Measurements from ENCODE around the gene ZNF644.

Gene ZNF644

GRCh38 chr1:91036894-91037829 is 15.3 kb upstream of the ZNF644 start:
- H3K4me3 Mint-ChIP-seq = no peak overlapping the region
- no peaks in the 10 kb centered on the region for H3K4me1 Mint-ChIP-seq
- peaks cover 11% of the 10 kb centered on the region for H3K27me3 Mint-ChIP-seq
- no peak overlapping the region for H3K27ac Mint-ChIP-seq
- peaks cover 5 to 12% of the 10 kb centered on the region in 2 donors for H3K9me3 Mint-ChIP-seq
- DNase-seq = no peak
- ATAC-seq = no peak

GRCh38 chr1:91032349-91032748 is 10.5 kb upstream of the ZNF644 start:
- no peak overlapping the region for H3K4me3 Mint-ChIP-seq
- no peak for ATAC-seq
- H3K27ac Mint-ChIP-seq = no peak overlapping the region
- H3K4me1 Mint-ChIP-seq = no peaks in the 10 kb centered on the region
- no peaks in the 10 kb centered on the region for H3K9me3 Mint-ChIP-seq
- H3K27me3 Mint-ChIP-seq = peaks cover 20% of the 10 kb centered on the region
- no peak for DNase-seq

GRCh38 chr1:91031081-91031480 is 9.2 kb upstream of the ZNF644 start:
- DNase-seq (no peak), ATAC-seq (no peak)
- peaks cover 20% of the 10 kb centered on the region for H3K27me3 Mint-ChIP-seq
- H3K9me3 Mint-ChIP-seq = no peaks in the 10 kb centered on the region
- H3K4me3 Mint-ChIP-seq = no peak overlapping the region
- no peaks in the 10 kb centered on the region for H3K4me1 Mint-ChIP-seq
- H3K27ac Mint-ChIP-seq = no peak overlapping the region

GRCh38 chr1:91026777-91027176 is 4.9 kb upstream of the ZNF644 start:
- no peak for ATAC-seq
- peaks cover 9% of the 10 kb centered on the region for H3K27me3 Mint-ChIP-seq
- no peaks in the 10 kb centered on the region for H3K9me3 Mint-ChIP-seq
- H3K4me3 Mint-ChIP-seq = no peak overlapping the region
- DNase-seq = no peak
- peaks cover 21% of the 10 kb centered on the region for H3K4me1 Mint-ChIP-seq
- no peak overlapping the region for H3K27ac Mint-ChIP-seq

- H3K4me3 Mint-ChIP-seq = no peak overlapping the region
- no peaks in the 10 kb centered on the region for H3K9me3 Mint-ChIP-seq
- peaks cover 7% of the 10 kb centered on the region for H3K27me3 Mint-ChIP-seq
- H3K27ac Mint-ChIP-seq = no peak overlapping the region
- H3K4me1 Mint-ChIP-seq = peaks cover 21% of the 10 kb centered on the region
- DNase-seq (no peak), ATAC-seq (no peak)
These were observed 4.5 kb upstream of the ZNF644 start for GRCh38 chr1:91026320-91026719.

GRCh38 chr1:91024481-91025119 is 2.8 kb upstream of the ZNF644 start:
- no peak overlapping the region for H3K4me3 Mint-ChIP-seq
- DNase-seq (no peak), ATAC-seq (no peak)
- H3K4me1 Mint-ChIP-seq = peaks cover 30% of the 10 kb centered on the region
- no peak overlapping the region for H3K27ac Mint-ChIP-seq
- no peaks in the 10 kb centered on the region for H3K9me3 Mint-ChIP-seq
- H3K27me3 Mint-ChIP-seq = no peaks in the 10 kb centered on the region

- peak overlapping the region; percentile 89 to 95 for H3K4me3 Mint-ChIP-seq
- H3K4me1 Mint-ChIP-seq = peaks cover 51% of the 10 kb centered on the region
- no peaks in the 10 kb centered on the region for H3K27me3 Mint-ChIP-seq
- ATAC-seq (no peak), DNase-seq (no peak)
- H3K9me3 Mint-ChIP-seq = no peaks in the 10 kb centered on the region
- H3K27ac Mint-ChIP-seq = peak overlapping the region; percentile 99 to 100
These were observed 689 bp upstream of the ZNF644 start for GRCh38 chr1:91022518-91022929.

GRCh38 chr1:91020967-91021685 is 709 bp downstream of the ZNF644 start:
- ATAC-seq (peak; percentile 74), DNase-seq (peak; percentile 72 to 85)
- Mint-ChIP-seq H3K27ac (peak overlapping the region; percentile 99 to 100), H3K4me1 (peaks cover 59% of the 10 kb centered on the region), H3K4me3 (peak overlapping the region; percentile 89 to 95), H3K9me3 (no peaks in the 10 kb centered on the region), H3K27me3 (no peaks in the 10 kb centered on the region)

- H3K27me3 Mint-ChIP-seq = no peaks in the 10 kb centered on the region
- ATAC-seq = no peak
- H3K4me3 Mint-ChIP-seq = peak overlapping the region; percentile 89 to 95
- H3K27ac Mint-ChIP-seq = peak overlapping the region; percentile 99 to 100
- DNase-seq = no peak
- H3K9me3 Mint-ChIP-seq = no peaks in the 10 kb centered on the region
- H3K4me1 Mint-ChIP-seq = peaks cover 65% of the 10 kb centered on the region
These were observed 1.3 kb downstream of the ZNF644 start for GRCh38 chr1:91020486-91020885.

GRCh38 chr1:91018006-91018405 is 3.8 kb downstream of the ZNF644 start:
- Mint-ChIP-seq H3K27me3 (no peaks in the 10 kb centered on the region), H3K4me1 (peaks cover 72% of the 10 kb centered on the region), H3K27ac (no peak overlapping the region), H3K9me3 (no peaks in the 10 kb centered on the region), H3K4me3 (peak overlapping the region; percentile 57 to 95)
- ATAC-seq (no peak), DNase-seq (no peak)

GRCh38 chr1:91015794-91016550 is 5.9 kb downstream of the ZNF644 start:
- Mint-ChIP-seq H3K9me3 (no peaks in the 10 kb centered on the region), H3K4me3 (peak overlapping the region; percentile 33 to 49), H3K27ac (no peak overlapping the region), H3K4me1 (peaks cover 80% of the 10 kb centered on the region), H3K27me3 (no peaks in the 10 kb centered on the region)
- no peak for DNase-seq
- peak; percentile 57 for ATAC-seq

GRCh38 chr1:91015358-91015780 is 6.5 kb downstream of the ZNF644 start:
- H3K27ac Mint-ChIP-seq = peak overlapping the region in 1 of 2 donors; percentile 71
- H3K4me3 Mint-ChIP-seq = no peak overlapping the region
- peaks cover 78% of the 10 kb centered on the region for H3K4me1 Mint-ChIP-seq
- no peaks in the 10 kb centered on the region for H3K27me3 Mint-ChIP-seq
- no peaks in the 10 kb centered on the region for H3K9me3 Mint-ChIP-seq
- DNase-seq (no peak), ATAC-seq (no peak)

- DNase-seq (no peak), ATAC-seq (no peak)
- Mint-ChIP-seq H3K27me3 (no peaks in the 10 kb centered on the region), H3K27ac (no peak overlapping the region), H3K9me3 (no peaks in the 10 kb centered on the region), H3K4me1 (peaks cover 82% of the 10 kb centered on the region), H3K4me3 (no peak overlapping the region)
These were observed 7.4 kb downstream of the ZNF644 start for GRCh38 chr1:91014475-91014874.

- ATAC-seq = no peak
- Mint-ChIP-seq H3K27ac (no peak overlapping the region), H3K27me3 (no peaks in the 10 kb centered on the region), H3K4me3 (no peak overlapping the region), H3K9me3 (no peaks in the 10 kb centered on the region), H3K4me1 (peaks cover 77% of the 10 kb centered on the region)
- DNase-seq = no peak
These were observed 8.5 kb downstream of the ZNF644 start for GRCh38 chr1:91013302-91013701.

- no peaks in the 10 kb centered on the region for H3K9me3 Mint-ChIP-seq
- no peaks in the 10 kb centered on the region for H3K27me3 Mint-ChIP-seq
- H3K27ac Mint-ChIP-seq = no peak overlapping the region
- H3K4me1 Mint-ChIP-seq = peaks cover 73% of the 10 kb centered on the region
- DNase-seq = no peak
- ATAC-seq = no peak
- H3K4me3 Mint-ChIP-seq = no peak overlapping the region
These were observed 9.6 kb downstream of the ZNF644 start for GRCh38 chr1:91012196-91012595.

All from stimulated activated naive CD8-positive, alpha-beta T cell treated with anti-CD3 and anti-CD28 coated beads, Interleukin-15, amount 100 ng/mL, for 72 hours (primary cell).